NT2/D1 (cell line): Measurements from ENCODE around the gene SSU72.

Experiments used
- SUZ12 ChIP-seq: IDR thresholded peaks from 2 replicates; pipeline ENCODE4 v1.6.1; 2011; ENCODE audit not compliant: insufficient read length, insufficient read depth; ENCODE audit errors: extremely low read depth
- YY1 ChIP-seq: IDR thresholded peaks from 2 replicates; pipeline ENCODE4 v1.6.1; 2011; ENCODE audit not compliant: insufficient read length, insufficient read depth
- ZNF274 ChIP-seq: IDR thresholded peaks from 2 replicates; pipeline ENCODE4 v1.6.1; 2011; ENCODE audit warnings: mild to moderate bottlenecking, low read depth, low read length

GRCh38 chr1:1621173-1622009 is 46.7 kb upstream of the SSU72 start:
- TF ChIP-seq YY1: no peak
- TF ChIP-seq ZNF274: no peak
- TF ChIP-seq SUZ12: no peak
